ENCODE data around the gene TTLL4. TPM values are rescaled to one million over a fixed set of nuclear protein-coding genes. Genes with fewer than 3 reads are reported as not detected.

Gene TTLL4
- total RNA-seq, 1 donor from 2014 or later: 30.0 TPM

- Histone ChIP-seq H3K27ac (no peak overlapping the region), H3K4me1 (peaks cover 10% of the 10 kb centered on the region), H3K27me3 (ENCODE audit: low read depth) (no peaks in the 10 kb centered on the region), H3K36me3 (no peaks in the 10 kb centered on the region), H3K9me3 (no peaks in the 10 kb centered on the region), H3K4me3 (no peak overlapping the region)
- intact Hi-C loops (cut with DNase I): no loop called here
- TF ChIP-seq CTCF (IDR thresholded peaks at IDR 0.05): no peak
- ATAC-seq: no peak
- no peak for DNase-seq
These were observed 2.5 kb upstream of the TTLL4 start for GRCh38 chr2:218708086-218708485.

- DNase-seq (no peak), ATAC-seq (no peak)
- Histone ChIP-seq H3K4me3 (peak overlapping the region; percentile 96), H3K27ac (no peak overlapping the region), H3K4me1 (peaks cover 10% of the 10 kb centered on the region), H3K36me3 (no peaks in the 10 kb centered on the region), H3K9me3 (no peaks in the 10 kb centered on the region), H3K27me3 (ENCODE audit: low read depth) (no peaks in the 10 kb centered on the region)
- intact Hi-C loops (cut with DNase I): loop anchor here (10.0 kb wide), 1 partner anchor 135 kb away; no protein-coding TSS in a partner anchor
- no peak for TF ChIP-seq CTCF (IDR thresholded peaks at IDR 0.05)
These were observed 727 bp upstream of the TTLL4 start for GRCh38 chr2:218709908-218710307.

GRCh38 chr2:218710334-218710686 lies 325 bp upstream of the TTLL4 start:
- DNase-seq: no peak
- Histone ChIP-seq H3K27me3 (ENCODE audit: low read depth) (no peaks in the 10 kb centered on the region), H3K36me3 (no peaks in the 10 kb centered on the region), H3K4me1 (peaks cover 10% of the 10 kb centered on the region), H3K9me3 (no peaks in the 10 kb centered on the region), H3K27ac (peak overlapping the region; percentile 91), H3K4me3 (peak overlapping the region; percentile 96)
- intact Hi-C loops (cut with DNase I): loop anchor here (10.0 kb wide), 1 partner anchor 134 kb away; no protein-coding TSS in a partner anchor
- no peak for ATAC-seq
- TF ChIP-seq CTCF (IDR thresholded peaks at IDR 0.05): no peak

- Histone ChIP-seq H3K9me3 (no peaks in the 10 kb centered on the region), H3K36me3 (peaks cover 9% of the 10 kb centered on the region), H3K27me3 (ENCODE audit: low read depth) (no peaks in the 10 kb centered on the region), H3K4me3 (peak overlapping the region; percentile 96), H3K27ac (peak overlapping the region; percentile 91), H3K4me1 (peaks cover 12% of the 10 kb centered on the region)
- intact Hi-C loops (cut with DNase I): loop anchor here (10.0 kb wide), 1 partner anchor 133 kb away; no protein-coding TSS in a partner anchor
- ATAC-seq (peak in 1 of 2 donors; percentile 25), DNase-seq (no peak)
- no peak for TF ChIP-seq CTCF (IDR thresholded peaks at IDR 0.05)
These were observed 905 bp downstream of the TTLL4 start for GRCh38 chr2:218711550-218711929.

- Histone ChIP-seq H3K4me3 (no peak overlapping the region), H3K4me1 (peaks cover 22% of the 10 kb centered on the region), H3K36me3 (peaks cover 9% of the 10 kb centered on the region), H3K27ac (no peak overlapping the region), H3K9me3 (no peaks in the 10 kb centered on the region), H3K27me3 (ENCODE audit: low read depth) (no peaks in the 10 kb centered on the region)
- TF ChIP-seq CTCF (IDR thresholded peaks at IDR 0.05): no peak
- ATAC-seq (no peak), DNase-seq (no peak)
- intact Hi-C loops (cut with DNase I): loop anchor here (10.0 kb wide), 1 partner anchor 131 kb away; no protein-coding TSS in a partner anchor
These were observed 3.3 kb downstream of the TTLL4 start for GRCh38 chr2:218713922-218714321.

Data from lower lobe of right lung (tissue), 2 donors.